ENCODE data around the gene GRAMD4.

DNA sequence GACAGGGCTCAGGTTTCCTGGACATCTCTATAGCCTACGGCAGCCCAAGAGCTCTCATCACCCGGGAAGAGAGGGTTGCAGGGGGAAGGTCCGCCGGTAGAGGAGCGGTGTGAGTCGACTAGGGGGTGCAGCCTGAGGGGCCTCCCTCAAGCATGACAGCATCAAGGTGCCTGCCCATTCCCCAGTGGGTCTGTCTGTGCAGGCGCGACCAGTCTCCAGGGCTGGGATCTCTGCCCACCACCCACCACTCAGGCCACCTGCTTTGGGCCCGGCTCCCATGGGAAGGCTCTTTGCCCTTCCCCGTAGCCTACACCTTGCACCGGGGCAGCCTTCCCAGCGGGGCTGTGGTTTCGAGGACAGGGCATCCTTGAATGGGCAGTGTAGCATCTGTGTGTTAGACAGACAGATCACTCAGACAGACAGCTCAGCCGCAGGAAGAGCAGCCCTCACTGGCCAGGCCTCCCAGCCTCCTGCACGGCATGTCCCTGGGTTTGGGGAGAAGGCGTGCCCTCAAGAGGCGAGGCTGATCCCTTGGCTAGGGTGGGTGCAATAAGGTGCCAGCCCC is 88.7 kb downstream of the GRAMD4 start:
- TF ChIP-seq GATA3 (IDR thresholded peaks at IDR 0.05; ENCODE audit: low read depth, low read length): no peak
- no peak for TF ChIP-seq GATA2 (IDR thresholded peaks at IDR 0.05; ENCODE audit: low read depth, low read length)

All from SH-SY5Y (cell line).